K562 (cell line): ENCODE results near the gene PSMD9. TPM values are rescaled to one million over a fixed set of nuclear protein-coding genes. Genes with fewer than 3 reads are reported as not detected.

Source experiments
- ATAC-seq: fragments of 200-7000 bp; cut with Tn5 transposase; 3 replicates; pipeline ENCODE4 v1.9.1; 2020; ENCODE audit warnings: moderate library complexity
- BruUV-seq: library from RNA; stranded (reverse); fragments of 400-500 nt; replicated peaks from 2 replicates; lab custom pipeline; 2021; lab: Mats Ljungman, UMichigan
- CTCF ChIA-PET: fragments of 300-600 bp; formaldehyde crosslinking; extraction: SDS; loops from one replicate; lab custom pipeline; 2021; ENCODE audit warnings: low intra/inter-chr PET ratio; lab: Yijun Ruan, JAX
- POLR2A ChIA-PET: fragments of 300-600, 350-650 bp; sonication (Branson Sonifier 250); formaldehyde crosslinking; extraction: SDS; loops from one replicate; lab custom pipeline; 2021; ENCODE audit warnings: antibody characterized with exemption, inconsistent platforms; lab: Yijun Ruan, JAX
- DNase-seq, 4 experiments: peaks; one replicate each; pipeline versions ENCODE4 v3.0.0 to v3.0.0-alpha.2; 2011 to 2018; ENCODE audit warnings: low spot score in 3 of 4, mixed read lengths in 3 of 4; ENCODE audit errors: extremely low read depth in 1 of 4
- FAIRE-seq: peaks from 2 replicates; lab custom pipeline; 2011; peaks lifted over from hg19 to GRCh38; lab: Jason Lieb, UNC
- H2AFZ ChIP-seq: 2 replicates; pipeline ENCODE4 v1.6.0; 2011; ENCODE audit warnings: low read depth, low read length, control low read depth, inconsistent platforms
- H3K27ac ChIP-seq: fragments of 200-600 bp; 3 replicates; pipeline ENCODE4 v1.8.0; 2011; ENCODE audit warnings: low read depth, mild to moderate bottlenecking, control low read depth, inconsistent platforms, low read length, moderate library complexity, mixed read lengths; ENCODE audit errors: extremely low read depth
- H3K27me3 ChIP-seq, 2 experiments: fragments of 300-600 bp in 1 of 2; 2 replicates in 1 of 2; 3 replicates in 1 of 2; pipeline versions ENCODE4 v1.6.0 to v1.8.0; 2011; ENCODE audit warnings: inconsistent platforms in 2 of 2, low read length in 2 of 2, mild to moderate bottlenecking in 1 of 2, mixed read lengths in 1 of 2, moderate library complexity in 1 of 2; ENCODE audit not compliant: control insufficient read depth in 2 of 2, insufficient read depth in 2 of 2
- H3K36me3 ChIP-seq: fragments of 300-600 bp; 3 replicates; pipeline ENCODE4 v1.8.0; 2011; ENCODE audit warnings: mild to moderate bottlenecking, low read length, inconsistent platforms; ENCODE audit not compliant: control insufficient read depth, insufficient read depth
- H3K4me1 ChIP-seq, 2 experiments: fragments of 200-600 bp in 1 of 2; replicated peaks in 1 of 2; 2 replicates in 1 of 2; 3 replicates in 1 of 2; pipeline versions ENCODE4 v1.5.1 to v1.8.0; 2011; ENCODE audit warnings: inconsistent platforms in 2 of 2, low read length in 2 of 2, mild to moderate bottlenecking in 1 of 2, mixed read lengths in 1 of 2, moderate library complexity in 1 of 2; ENCODE audit not compliant: control insufficient read depth in 2 of 2, insufficient read depth in 2 of 2
- H3K4me2 ChIP-seq: 2 replicates; pipeline ENCODE4 v1.6.1; 2011; ENCODE audit warnings: low read length, control low read depth, inconsistent platforms, mixed read lengths; ENCODE audit not compliant: insufficient read depth
- H3K4me3 ChIP-seq: fragments of 200-600 bp; sonication (generic), shearing (Covaris generic); 2 replicates; pipeline ENCODE4 v1.5.1; 2016; ENCODE audit warnings: control low read depth, inconsistent platforms
- H3K79me2 ChIP-seq: fragments of 200-600 bp; 3 replicates; pipeline ENCODE4 v1.8.0; 2011; ENCODE audit warnings: low read length, inconsistent platforms; ENCODE audit not compliant: control insufficient read depth, insufficient read depth
- H3K9ac ChIP-seq, 2 experiments: 2 replicates each; pipeline versions ENCODE4 v1.6.0 to v1.6.1; 2011; ENCODE audit warnings: low read depth in 2 of 2, low read length in 2 of 2, control low read depth in 1 of 2, inconsistent platforms in 1 of 2, mild to moderate bottlenecking in 1 of 2, mixed read lengths in 1 of 2; ENCODE audit not compliant: insufficient read depth in 1 of 2
- H3K9me1 ChIP-seq: one replicate; pipeline ENCODE4 v1.6.0; 2011; ENCODE audit warnings: inconsistent platforms, mild to moderate bottlenecking, low read length, moderate library complexity; ENCODE audit not compliant: control insufficient read depth, insufficient read depth
- H3K9me3 ChIP-seq: replicated peaks from 2 replicates; pipeline ENCODE4 v1.5.1; 2011; ENCODE audit warnings: low read depth, low read length, inconsistent platforms; ENCODE audit not compliant: control insufficient read depth, insufficient read depth
- H4K20me1 ChIP-seq: replicated peaks from 2 replicates; pipeline ENCODE4 v1.6.1; 2011; ENCODE audit warnings: low read length, inconsistent platforms, mixed read lengths; ENCODE audit not compliant: control insufficient read depth, insufficient read depth
- FOXP1 ChIP-seq: sonication (generic); formaldehyde crosslinking; IDR thresholded peaks from 2 replicates; pipeline ENCODE4 v1.8.0; 2022; ENCODE audit warnings: mild to moderate bottlenecking, missing genetic modification reagents
- FOXP4 ChIP-seq: sonication (generic); formaldehyde crosslinking; IDR thresholded peaks from 2 replicates; pipeline ENCODE4 v1.8.0; 2022; ENCODE audit warnings: mild to moderate bottlenecking, missing genetic modification reagents, borderline replicate concordance
- GABPA ChIP-seq: fragments of 200-800 bp; sonication (Bioruptor generic); conservative IDR thresholded peaks from 2 replicates; pipeline ENCODE4 v1.6.1; 2016; ENCODE audit warnings: low read depth, missing genetic modification characterization, missing compliant biosample characterization
- KLF6 ChIP-seq: fragments of 250-450 bp; sonication (Bioruptor Pico); IDR thresholded peaks from 2 replicates; pipeline ENCODE4 v1.4.0; 2020; ENCODE audit warnings: mild to moderate bottlenecking, moderate library complexity, borderline replicate concordance
- MED1 ChIP-seq: sonication (generic); formaldehyde crosslinking; IDR thresholded peaks from 2 replicates; pipeline ENCODE4 v1.8.1; 2023; ENCODE audit warnings: missing genetic modification reagents, borderline replicate concordance
- NCOA4 ChIP-seq: fragments of 450-650 bp; IDR thresholded peaks from 2 replicates; pipeline ENCODE4 v1.6.1; 2018; ENCODE audit warnings: mild to moderate bottlenecking; ENCODE audit not compliant: partially characterized antibody
- POLR3A ChIP-seq: IDR thresholded peaks from 2 replicates; pipeline ENCODE4 v1.6.1; 2011; ENCODE audit warnings: borderline replicate concordance, mild to moderate bottlenecking, moderate library complexity; ENCODE audit not compliant: insufficient read length, insufficient read depth; ENCODE audit errors: extremely low read depth
- PTTG1 ChIP-seq: fragments of 450-650 bp; IDR thresholded peaks from 2 replicates; pipeline ENCODE4 v1.6.1; 2016; ENCODE audit warnings: low read depth, mild to moderate bottlenecking, missing genetic modification characterization, missing compliant biosample characterization
- SAFB2 ChIP-seq: fragments of 200-400 bp; formaldehyde crosslinking; IDR thresholded peaks from 2 replicates; pipeline ENCODE4 v1.6.1; 2018; ENCODE audit warnings: borderline replicate concordance, low read length, low read depth, moderate library complexity; ENCODE audit not compliant: severe bottlenecking
- THAP7 ChIP-seq: fragments of 250-450 bp; sonication (Bioruptor Pico); IDR thresholded peaks from 2 replicates; pipeline ENCODE4 v1.5.0; 2021
- ZFX ChIP-seq: sonication (generic); formaldehyde crosslinking; IDR thresholded peaks from 2 replicates; pipeline ENCODE4 v1.8.0; 2022; ENCODE audit warnings: mild to moderate bottlenecking, missing genetic modification reagents, moderate library complexity
- ZNF232 ChIP-seq: sonication (generic); formaldehyde crosslinking; IDR thresholded peaks from 2 replicates; pipeline ENCODE4 v1.8.0; 2022; ENCODE audit warnings: mild to moderate bottlenecking, missing genetic modification reagents
- WGBS: fragments of 100-300 bp; shearing (Covaris generic); methylation state at CpG from one replicate; pipeline ENCODE4 v1.1.6; 2016; ENCODE audit warnings: low coverage, mixed read lengths; ENCODE audit not compliant: insufficient coverage; ENCODE audit errors: missing lambda C conversion rate; 5-methylcytosine and 5-hydroxymethylcytosine counted together
- in situ Hi-C: fragments of 300-500 bp; cut with MboI; formaldehyde crosslinking; loops from 4 replicates; pipeline ENCODE4 v1.15.0; 2018; ENCODE audit warnings: inconsistent platforms, mixed read lengths
- intact Hi-C: fragments of 100-400 bp; cut with micrococcal nuclease; formaldehyde crosslinking; loops from 2 replicates; pipeline ENCODE4 v1.14.2; 2022
- polyA plus RNA-seq, 8 experiments: library from polyadenylated mRNA; depleted of rRNA in 4 of 8; stranded (reverse) in 5 of 8; unstranded in 3 of 8; fragments of >200 nt; fragmentation: Nextera tagmentation in 2 of 8; fragmentation: Illumina TruSeq in 1 of 8; extraction: Ambion mirVana in 2 of 8; extraction: Trizol in 1 of 8; gene quantifications; 2 replicates each; pipeline versions ENCODE4 v1.2.1 to v1.2.3, GENCODE V29; 2011 to 2014; ENCODE audit warnings: inconsistent platforms in 1 of 8, missing spikeins in 1 of 8
- total RNA-seq, 7 experiments: library from RNA; depleted of rRNA in 6 of 7; stranded (reverse); fragments of >200 nt in 6 of 7; fragmentation: Illumina TruSeq in 2 of 7; extraction: Trizol in 2 of 7; gene quantifications; 2 replicates each; pipeline versions ENCODE4 v1.2.1 to v1.2.3, GENCODE V29; 2011 to 2021; ENCODE audit warnings: low replicate concordance in 1 of 7

The PSMD9 gene
- total and polyA plus RNA-seq, 9 of the 15 experiments (the other 6 are each of a cell fraction or from before 2014, with no cell fraction given): 12.2 to 143 (median 61.3) TPM

GRCh38 chr12:121957861-121958515 lies 69.4 kb downstream of the PSMD9 start:
- no TSS peak for BruUV-seq
- in situ Hi-C loops (no loop called here), intact Hi-C loops (no loop called here)
- ChIA-PET POLR2A (interaction anchor here (0.5 to 1.4 kb wide), 5 partner anchors 10 to 164 kb away, joined by 3 to 5 read pairs (median 3); no protein-coding TSS in a partner anchor), CTCF (no interaction called here)
- DNase-seq: no peak
- no peak overlapping the region for H3K27ac ChIP-seq
- no peaks in the 10 kb centered on the region for H3K79me2 ChIP-seq
- no peak for ATAC-seq
- 82% methylated on average over 6 of the region's 6 CpGs for WGBS
- no peaks in the 10 kb centered on the region for H3K4me1 ChIP-seq
- no peaks in the 10 kb centered on the region for H4K20me1 ChIP-seq
- no peak for FAIRE-seq
- H3K9ac ChIP-seq: no peak overlapping the region
- no peak overlapping the region for H2AFZ ChIP-seq
- TF ChIP-seq POLR3A (no peak), SAFB2 (no peak), MED1 (no peak), ZNF232 (CRISPR knock-in tag) (no peak), THAP7 (CRISPR knock-in tag) (no peak), FOXP1 (no peak), NCOA4 (no peak), FOXP4 (CRISPR knock-in tag) (no peak), PTTG1 (tag) (no peak), GABPA (tag) (no peak), KLF6 (no peak), ZFX (CRISPR knock-in tag) (no peak)
- H3K9me3 ChIP-seq: no peaks in the 10 kb centered on the region
- H3K4me3 ChIP-seq: no peak overlapping the region
- no peaks in the 10 kb centered on the region for H3K9me1 ChIP-seq
- H3K27me3 ChIP-seq: no peaks in the 10 kb centered on the region
- H3K4me2 ChIP-seq: no peak overlapping the region
- peaks cover 41% of the 10 kb centered on the region; the same call in 2 of the 3 replicates for H3K36me3 ChIP-seq
